NCI-H2029 (cell line): Measurements from ENCODE around the gene HOXA9.

Source experiments
- DNase-seq: peaks from one replicate; lab custom pipeline; 2025; lab: John Stamatoyannopoulos, UW

HOXA9 gene

DNA sequence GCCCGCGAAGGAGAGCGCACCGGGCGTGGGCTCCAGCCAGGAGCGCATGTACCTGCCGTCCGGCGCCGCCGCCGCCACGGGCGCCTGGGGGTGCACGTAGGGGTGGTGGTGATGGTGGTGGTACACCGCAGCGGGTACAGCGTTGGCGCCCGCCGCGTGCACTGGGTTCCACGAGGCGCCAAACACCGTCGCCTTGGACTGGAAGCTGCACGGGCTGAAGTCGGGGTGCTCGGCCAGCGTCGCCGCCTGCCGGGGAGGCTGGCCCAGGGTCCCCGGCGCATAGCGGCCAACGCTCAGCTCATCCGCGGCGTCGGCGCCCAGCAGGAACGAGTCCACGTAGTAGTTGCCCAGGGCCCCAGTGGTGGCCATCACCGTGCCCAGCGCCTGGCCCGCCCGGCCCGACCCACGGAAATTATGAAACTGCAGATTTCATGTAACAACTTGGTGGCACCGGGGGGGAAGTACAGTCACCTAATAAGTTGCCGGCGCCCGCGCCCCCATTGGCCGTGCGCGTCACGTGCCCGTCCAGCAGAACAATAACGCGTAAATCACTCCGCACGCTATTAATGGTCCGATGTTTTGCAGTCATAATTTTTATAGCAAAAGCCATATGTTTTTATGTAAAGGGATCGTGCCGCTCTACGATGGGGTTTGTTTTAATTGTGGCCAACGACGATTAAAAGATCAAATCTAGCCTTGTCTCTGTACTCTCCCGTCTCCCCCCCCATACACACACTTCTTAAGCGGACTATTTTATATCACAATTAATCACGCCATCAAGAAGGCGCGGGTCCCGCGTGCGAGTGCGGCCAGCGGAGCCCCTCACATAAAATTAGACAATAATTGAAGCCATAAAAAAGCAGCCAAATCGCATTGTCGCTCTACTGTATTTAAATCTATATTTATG lies at the start of gene HOXA9:
TSS of gene HOXA9 (minus strand) at position 449 of the 907 bp plus-strand sequence. CDS start at position 369, 80 bp downstream.
- no peak for DNase-seq

DNA sequence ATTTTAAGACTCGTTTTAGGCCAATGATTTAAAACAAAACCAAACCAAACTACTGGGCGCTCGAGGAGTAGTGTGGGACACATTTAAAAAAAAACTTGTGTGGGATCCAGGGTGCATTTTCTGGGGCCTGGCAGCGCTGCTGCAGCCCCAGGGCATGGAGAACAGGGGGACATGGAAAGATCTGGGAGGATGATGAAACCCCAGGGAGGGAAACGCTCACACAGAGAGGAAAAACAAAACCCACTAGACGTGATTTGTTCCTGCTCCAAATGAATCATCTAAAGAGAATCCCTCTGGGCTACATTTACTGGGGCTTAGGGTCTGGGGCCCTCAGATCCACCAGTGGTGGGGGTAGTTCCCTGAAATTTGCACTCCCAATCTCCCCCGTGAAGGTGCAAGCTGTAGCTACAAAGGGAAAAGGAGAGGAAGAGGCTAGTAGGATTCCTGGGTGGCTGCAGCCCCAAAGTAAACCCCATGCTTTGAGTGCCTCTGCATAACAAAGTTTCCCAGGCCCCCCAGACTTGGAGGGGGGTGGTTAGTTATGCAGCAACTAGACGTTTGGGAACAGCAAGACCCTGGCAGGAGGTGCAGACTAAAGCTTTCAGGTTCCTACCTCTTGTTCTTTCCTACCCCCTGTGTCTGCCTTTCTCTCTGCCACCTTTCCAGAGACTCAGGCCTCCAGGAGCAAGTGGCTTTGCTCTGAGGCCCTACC lies 49.1 kb upstream of the HOXA9 start:
- DNase-seq, result no peak

DNA sequence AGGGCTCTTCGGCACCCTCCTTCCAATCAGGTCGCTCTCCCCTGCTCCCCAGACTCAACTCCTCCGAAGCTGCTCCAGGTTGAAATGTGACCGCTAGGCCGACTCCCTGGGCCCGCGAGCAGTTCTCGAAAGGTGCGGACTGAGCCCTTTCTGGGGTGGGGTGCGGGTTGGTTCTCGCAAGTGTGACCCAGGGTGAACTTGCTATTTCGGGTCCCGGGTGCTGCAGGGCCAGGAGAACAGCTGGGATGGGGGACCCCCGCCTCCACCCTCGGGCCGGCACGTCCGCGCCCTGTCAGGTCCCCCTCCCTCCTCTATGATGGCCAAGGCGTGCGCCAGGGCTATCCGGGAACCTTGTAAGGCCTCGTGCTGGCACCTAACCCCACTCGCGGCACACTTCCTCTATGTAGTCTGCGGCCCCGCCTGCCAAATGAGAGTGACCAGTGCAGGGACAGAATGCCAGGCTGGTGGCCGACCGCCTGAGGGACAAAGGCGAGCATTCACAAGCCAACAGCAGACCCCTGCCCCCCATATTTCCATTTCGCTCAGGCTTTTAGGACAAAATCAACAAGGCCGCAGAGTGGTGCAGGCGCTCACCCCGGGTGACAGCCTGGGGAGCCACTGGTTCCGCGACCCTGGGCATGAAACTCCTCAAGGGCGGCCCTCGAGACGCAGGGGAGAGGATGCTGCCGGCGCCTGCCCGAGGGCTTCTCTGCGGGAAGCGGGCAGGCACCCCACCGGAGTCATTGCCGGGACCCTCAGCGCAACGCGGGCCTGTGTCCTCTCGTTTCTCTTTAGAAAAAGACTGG lies 48.3 kb upstream of the HOXA9 start:
- no peak for DNase-seq

DNA sequence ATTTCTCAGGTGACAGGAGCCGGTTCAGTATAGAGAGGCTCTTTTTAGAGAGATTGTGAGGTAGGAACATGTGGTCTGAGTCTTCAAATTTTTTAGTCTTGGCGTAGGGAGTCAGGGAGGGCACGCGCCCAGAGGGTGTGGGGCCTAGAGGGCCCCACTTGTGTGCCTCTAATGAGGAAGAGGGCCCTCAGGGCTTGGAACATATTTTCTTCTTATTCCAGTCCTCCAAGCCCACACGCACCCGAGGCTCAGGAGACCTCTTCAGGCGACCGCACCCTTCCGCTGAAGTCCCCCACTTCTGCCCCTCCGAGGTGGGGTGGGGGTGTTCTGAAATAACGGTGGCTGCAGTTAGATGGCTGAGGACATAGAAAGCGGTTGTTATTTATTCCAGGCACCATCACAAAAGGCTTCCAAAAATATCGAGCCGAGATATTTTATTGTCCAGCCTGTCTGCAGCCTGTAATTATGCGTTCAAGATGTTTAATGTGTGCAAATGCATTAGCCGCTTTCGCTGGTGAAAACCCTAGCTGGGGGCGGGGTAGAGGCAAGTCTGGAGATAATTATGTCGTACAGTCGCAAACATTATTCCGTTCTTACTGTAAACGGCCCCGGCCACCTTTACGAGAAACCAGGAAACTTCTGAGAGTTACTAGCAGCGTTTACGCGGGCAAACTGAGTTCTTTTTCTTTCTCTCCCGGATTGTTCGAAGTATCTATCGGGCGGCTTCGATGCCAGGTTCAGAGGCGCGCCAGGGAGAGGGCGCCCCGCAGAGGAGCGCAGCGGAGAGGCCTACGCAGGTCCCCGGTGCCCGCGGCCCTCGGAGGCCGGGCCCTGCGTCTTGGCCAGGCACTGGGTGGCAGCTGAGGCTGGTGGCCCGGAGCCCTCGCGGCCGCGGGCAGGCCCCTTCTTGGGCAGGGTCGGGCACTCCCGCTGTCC lies 47.4 kb upstream of the HOXA9 start:
- DNase-seq, result no peak

DNA sequence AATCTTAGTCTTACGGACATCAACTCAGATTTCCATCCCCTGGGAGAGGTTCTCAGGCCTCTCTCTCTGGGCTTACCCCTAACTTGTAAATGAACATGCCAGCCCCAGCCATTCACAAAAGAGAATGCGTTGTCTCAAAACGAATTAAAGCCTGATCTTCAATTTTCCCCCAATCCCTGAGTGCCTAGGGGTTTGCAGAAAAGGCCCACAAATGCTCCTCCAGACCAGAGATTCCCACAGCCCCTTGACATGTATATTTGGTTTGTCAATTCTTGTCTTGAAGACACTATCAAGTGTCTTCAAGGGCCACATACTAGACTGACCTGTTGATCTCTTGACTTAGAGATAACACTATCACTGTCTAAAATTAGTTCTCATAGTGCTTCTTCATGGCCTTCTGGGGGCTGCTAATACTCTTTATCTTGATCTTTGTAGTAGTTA lies 46.4 kb upstream of the HOXA9 start:
- no peak for DNase-seq

DNA sequence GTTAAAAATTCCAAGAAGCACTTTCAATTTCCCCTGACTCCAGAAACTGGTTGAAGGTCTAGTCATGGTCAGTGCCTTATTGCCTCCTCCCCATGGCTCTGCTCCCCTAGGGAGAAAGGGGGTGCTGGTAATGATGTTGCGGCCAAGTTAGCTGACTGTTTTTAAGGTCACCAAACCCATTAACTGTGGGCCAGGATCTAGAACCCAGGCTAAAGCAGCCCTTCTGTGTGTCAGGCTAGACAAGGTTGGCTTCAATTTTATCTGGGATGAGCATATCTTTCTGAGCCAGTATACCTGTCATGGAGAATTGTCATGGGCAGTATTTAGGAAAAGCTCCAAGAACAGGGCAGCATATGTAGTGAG lies 45.7 kb upstream of the HOXA9 start:
- DNase-seq, result no peak

DNA sequence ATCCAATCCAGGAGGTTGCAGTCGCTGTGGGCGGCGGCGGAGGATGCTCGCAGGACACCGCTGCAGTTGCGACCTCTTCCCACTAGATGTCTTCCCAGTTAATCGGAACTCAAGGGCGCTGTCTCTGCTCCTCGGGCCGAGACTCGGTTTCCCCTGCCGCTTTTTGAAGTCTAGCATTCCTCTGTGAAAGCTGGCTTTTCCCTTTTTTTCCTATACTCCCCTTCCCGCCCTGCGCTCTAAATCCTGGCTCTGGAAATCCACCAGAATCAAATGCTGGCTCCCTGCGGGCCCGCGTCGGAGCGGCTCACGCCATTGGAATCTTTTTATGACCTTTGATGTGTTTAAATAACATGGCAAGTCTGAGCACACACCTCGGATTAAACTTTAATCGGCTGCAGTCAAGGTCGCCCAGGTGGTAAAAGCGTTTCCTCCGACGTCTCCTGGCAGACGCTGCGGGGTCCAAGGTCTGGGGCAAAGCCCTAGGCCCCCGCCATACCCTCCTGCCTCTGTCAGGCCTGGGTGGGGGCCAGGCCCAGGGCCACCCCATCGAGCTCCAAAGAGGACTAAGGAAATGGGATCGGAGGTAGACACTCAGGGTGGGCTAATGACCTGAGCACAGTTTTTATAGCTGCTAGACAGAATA lies 45.2 kb upstream of the HOXA9 start:
- DNase-seq, result no peak

DNA sequence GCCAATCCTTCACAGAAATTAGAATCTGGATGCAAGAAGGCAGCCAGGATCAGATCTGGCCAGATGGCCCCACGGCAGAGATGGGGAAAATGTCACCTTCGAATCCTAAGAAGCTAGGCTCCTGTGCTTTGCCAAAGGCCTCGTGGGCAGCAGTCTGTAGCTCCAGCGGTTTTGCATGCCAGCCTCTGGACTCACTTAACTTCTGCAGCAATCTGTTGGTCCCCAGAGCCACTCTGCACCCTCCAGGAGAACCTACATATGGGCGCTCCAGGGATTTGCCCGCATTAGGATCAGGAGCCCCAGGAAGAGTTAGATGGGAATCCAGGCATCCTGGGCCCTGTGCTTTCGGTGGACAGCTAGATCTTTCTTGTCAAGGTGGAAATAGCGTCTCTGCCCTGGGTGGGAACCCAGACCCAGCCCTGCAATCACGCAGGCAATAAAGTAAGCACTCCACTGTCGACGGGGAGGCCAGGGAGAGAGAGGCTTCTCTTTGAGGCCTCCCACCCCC lies 44.6 kb upstream of the HOXA9 start:
- no peak for DNase-seq

DNA sequence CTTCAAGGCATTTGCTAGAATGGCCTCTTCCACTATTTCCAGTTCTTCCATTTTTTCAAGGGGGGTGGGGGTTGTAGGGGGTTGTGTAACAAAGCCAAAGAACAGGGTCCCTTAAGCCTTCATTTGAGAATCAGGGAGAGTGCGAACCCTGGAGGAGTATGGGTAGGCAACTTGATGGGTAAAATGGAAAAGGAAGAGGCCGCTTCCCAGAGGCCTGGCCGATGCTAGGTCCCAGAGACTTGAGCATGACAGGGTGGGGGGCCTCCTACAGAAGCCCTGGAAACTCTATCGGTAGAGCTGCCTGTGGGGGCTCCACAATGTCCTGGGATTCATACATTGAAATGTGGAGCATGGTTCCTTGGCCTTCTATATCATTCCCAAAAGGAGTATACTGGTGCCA lies 43.7 kb upstream of the HOXA9 start:
- DNase-seq, result no peak

DNA sequence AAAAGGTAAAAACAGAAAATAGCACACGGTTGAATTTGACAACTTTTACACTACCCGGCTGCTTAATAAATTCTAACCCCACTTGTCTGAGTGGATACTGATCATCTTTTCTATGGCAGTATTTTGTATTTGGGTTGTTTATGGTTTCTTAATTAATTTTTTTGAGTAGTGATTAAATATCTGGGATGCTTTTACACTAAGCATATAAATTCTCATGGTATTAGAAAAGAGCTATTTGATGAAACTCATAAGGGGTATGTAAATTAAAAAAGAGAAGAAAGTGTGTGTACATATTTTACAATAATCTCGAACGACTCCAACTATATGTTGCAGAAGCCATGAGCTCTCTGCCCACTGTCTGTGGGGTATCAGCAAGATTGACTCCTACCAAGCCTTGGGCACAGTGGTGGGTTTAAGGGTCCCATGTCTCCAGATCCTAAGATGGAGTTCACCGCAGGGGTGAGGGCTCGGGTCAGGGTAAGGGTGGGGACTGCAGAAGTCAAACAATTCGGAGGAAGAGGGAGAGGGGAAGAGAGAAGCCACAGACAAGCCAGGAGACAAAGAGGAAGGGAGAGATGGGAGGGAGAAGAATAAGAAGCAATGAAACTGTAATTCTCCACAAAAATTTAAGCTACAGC lies 42.1 kb upstream of the HOXA9 start:
- no peak for DNase-seq

DNA sequence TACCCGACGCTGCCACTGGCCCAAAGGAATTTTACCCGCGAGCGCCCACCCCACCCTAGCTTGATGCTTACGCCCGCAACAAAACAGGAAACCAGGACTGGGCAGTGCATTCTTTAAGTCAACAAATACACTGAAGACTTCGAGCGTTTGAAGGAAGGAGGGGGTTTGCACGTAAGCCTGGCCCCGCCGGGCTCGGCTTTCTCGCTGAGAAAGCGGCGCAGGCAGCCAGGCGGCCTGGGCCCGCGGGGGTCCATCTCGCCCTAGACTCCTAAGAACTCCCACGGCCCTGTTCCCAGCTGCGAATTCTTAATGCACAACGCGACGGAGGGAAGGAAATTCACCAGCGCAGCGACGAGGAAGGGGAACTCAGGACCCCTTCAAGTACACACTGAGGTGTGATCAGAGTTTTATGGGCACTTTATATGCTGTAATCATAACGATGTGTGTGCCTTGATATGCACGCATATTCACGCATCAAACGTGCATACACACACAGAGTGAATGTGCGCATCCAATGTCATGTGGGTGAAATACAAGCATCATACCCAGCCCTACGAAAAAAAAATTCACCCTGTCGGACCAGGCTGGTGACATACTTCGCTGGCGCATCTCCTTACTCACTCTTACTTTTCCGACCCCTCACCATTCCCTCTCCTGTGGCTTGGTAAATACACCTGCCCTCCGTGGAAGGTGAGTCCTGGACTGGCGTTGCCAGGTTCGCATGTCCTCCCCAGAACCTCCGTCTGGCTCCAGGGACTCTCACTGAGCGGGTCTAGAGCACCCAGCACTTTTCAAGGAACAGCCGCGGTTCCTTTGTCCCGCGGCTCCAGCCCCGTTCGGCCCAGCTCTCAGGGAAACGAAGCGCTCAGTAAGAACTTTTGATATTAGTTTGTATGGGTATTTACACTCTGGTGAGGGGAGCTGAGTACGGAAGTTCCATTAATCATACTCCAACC lies 40.3 kb upstream of the HOXA9 start:
- no peak for DNase-seq

DNA sequence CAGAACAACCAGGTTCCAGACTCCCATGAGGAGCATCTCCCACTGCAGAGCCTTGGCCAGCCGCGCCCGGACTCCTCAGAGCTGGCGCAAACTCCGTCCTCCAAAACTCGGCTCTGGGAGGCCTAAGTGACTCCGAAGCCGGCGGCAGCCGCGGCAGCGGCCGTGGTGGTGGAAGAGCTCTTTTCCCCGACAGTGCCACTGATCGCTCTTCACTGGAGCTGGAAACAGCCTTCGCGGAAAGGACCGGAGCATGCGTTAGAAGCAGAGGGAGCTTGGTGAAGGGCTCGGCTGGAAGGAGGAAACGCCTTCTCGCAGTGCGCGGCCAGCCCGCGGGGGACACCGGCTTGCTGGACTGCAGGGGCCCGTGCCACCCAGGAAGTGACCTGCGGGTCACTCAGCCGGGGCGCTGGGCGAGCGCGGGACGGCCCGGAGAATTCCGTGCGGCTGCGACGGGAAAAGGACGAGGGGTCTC lies 39.5 kb upstream of the HOXA9 start:
- DNase-seq, result no peak

DNA sequence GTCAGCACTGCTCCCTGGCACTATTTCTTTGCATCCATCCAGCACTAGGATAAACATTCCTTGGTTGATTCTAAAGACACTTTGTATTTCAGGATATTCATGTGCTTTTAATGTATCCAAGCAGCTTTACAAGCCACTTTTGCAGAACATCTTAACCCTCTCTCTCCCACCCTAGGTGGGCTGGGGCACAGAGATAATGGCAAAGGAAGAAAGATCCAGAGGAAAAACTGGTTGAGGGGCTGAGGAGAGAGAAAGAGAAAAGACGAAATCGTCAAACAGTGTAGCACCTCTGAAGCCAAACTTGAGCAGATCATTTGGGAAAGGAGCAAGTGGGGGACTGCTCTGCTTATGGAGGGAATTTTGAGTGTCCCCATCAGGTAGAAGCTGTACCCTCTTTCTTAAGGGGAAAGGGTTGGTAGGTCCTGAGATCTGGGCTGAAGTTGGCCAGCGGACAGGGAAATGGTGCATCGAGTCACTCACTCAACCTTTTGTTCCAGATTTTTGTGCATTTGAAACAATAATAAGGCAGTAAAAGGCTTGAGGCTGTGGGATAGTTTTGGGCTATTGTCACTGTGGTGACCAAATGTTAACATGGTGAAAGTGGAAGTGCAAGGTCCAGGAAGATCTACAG lies 38.7 kb upstream of the HOXA9 start:
- DNase-seq, result no peak

DNA sequence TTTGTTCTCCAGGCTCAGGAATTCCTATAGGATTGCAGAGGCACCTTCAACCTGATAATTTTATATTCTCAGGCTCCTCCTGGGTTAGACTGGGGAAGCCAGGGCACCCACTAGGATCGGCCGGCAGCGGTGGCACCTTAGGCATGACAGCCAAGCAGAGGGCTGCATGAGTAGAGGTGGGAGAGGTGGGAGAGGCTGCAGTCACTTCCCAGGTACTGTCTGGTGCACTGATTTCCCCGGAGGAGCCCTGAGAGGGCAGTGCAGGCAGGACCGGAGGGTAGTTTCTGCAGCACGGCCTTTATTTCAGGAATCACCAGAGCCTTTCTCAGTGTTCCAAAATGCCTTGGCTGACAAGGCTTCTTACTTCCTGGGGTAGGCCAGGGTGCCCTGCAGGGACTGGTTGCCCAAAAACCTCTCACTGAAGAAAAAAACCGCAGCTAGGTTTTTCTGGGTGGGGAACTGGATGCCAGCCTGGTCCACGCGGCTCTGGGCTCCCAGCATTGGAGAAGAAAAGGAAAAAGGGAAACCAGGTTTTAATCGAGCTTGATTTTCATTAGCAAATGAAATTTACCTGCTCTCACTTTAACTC lies 38.1 kb upstream of the HOXA9 start:
- no peak for DNase-seq

DNA sequence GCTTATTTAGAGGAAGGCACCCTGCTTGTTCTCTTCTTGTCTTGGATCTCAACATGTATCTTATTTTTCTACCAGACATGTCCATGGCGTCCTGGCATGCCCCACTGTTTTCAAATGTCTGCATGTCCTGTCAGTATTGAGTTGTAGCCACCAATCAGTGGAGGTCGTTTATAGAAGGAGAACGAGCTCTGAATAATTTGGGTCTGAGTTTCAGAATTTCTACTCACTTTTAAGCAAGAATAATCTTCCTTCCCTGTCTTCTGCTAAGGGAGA lies 37.5 kb upstream of the HOXA9 start:
- DNase-seq, result no peak

DNA sequence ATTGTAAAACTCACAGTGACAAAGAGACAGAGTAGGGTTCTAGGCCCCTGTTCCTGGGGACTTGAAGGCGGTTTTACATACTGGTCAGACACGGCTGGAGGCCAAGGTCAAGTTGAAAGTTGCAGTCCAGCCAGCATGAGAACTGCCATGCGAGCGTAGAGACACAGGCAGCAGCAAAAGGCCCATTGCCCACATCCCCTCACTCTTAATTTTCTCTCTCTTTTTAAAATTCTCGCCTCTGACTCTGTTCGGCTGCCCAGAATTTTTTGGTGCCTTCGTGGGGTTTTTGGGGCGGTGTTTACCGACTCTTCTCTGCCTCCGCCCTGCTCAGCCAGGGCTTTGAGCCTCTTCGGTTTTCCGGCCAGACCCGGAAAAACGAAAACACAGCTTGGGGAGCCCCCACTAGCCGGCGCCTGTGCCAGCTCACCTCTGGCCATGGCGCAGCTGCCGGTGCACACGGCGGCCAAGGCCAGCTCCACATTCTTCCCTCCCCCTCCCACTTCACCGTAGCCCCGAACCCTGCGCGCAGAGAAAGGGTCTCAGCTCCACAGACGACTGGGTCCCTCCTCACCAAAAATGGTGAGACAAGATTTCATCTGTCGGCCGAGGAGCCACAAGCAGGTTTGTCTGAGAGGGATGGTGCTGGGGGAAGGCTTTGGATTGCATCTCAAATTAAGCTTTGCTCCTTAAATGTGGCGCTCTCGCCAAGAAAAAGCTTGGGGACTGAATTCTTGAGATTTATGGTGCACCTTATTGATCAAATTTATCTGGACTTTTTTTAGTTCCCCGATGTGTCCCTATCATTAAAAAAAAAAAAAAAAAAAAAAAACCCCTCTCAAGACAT lies 36.9 kb upstream of the HOXA9 start:
- no peak for DNase-seq

DNA sequence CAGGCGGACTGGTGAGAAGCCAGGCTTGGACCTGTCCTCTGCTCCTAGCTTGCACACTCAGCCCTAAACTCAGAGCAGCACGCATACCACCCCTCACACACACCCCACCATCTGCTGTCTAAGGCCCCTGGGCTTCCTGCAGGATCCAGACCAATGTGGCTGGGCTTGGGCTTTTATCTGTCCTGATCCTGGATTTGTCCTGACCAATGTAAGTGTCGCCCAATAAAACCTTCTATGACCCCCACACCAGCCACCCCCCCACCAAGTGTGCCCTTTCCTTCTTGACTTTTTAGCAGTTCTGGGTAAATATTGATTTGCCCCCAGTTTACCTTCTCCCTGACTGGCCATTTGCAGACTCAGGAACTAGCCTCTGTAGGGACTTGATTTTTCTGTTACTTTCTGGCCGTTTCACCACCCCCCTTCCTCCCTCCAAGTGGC lies 36.3 kb upstream of the HOXA9 start:
- no peak for DNase-seq
